Activated naive CD4-positive, alpha-beta T cell treated with anti-CD3 and anti-CD28 coated beads, Interleukin-2, amount 50 U/mL, for 72 hours (primary cell): ENCODE data around the gene MEGF11. TPM values are rescaled to one million over a fixed set of nuclear protein-coding genes. Genes with fewer than 3 reads are reported as not detected.
"Not testable (repeated sequence)": the region's sequence is repeated elsewhere in the genome, so short reads cannot be mapped to it uniquely, and the experiment has no call there.

Experiments
- ATAC-seq, 2 donors: fragments of 150-1000 bp; cut with Tn5 transposase; 2 replicates each; pipeline ENCODE4 v1.10.0; 2021; ENCODE audit warnings: mild to moderate bottlenecking in 2 of 2, moderate library complexity in 2 of 2
- DNase-seq, 2 donors: peaks; one replicate each; pipeline ENCODE4 v3.0.0; 2021 to 2022; ENCODE audit warnings: low spot score in 2 of 2
- H3K27ac Mint-ChIP-seq, 2 donors: one replicate each; pipeline ENCODE4 v1.8.0; 2022; ENCODE audit warnings: mild to moderate bottlenecking in 2 of 2, mixed read lengths in 2 of 2
- H3K36me3 Mint-ChIP-seq, 2 donors: one replicate each; pipeline ENCODE4 v1.8.0; 2022; ENCODE audit warnings: mixed read lengths in 2 of 2
- H3K9me3 Mint-ChIP-seq, 2 donors: one replicate each; pipeline ENCODE4 v1.8.0; 2022; ENCODE audit warnings: mixed read lengths in 2 of 2
- total RNA-seq, 2 donors: library from RNA; stranded (reverse); gene quantifications; one replicate each; pipeline ENCODE4 v1.2.3, GENCODE V29; 2022

The MEGF11 gene
- total RNA-seq, 2 donors from 2014 or later = not detected

DNA sequence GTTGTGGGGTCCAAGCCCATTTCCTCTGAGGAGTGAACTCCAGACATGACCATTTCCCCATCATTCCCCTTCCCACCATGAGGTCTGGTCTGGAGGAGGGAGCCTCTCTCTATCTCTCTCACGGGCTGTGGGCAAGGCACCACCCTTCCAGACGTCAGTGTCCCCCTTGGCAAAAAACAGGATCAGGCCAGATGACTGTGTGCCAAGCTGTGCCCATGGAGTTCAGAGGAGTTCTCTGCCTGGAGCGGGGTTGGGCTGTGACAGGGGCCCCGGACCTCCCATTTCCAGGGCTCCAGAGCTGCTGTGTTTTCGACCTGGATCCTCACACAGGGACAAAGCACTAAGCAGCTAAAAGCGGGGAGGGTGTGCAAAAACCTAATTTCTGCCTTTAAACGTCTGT is 259.8 kb downstream of the MEGF11 start:
- no peak for ATAC-seq
- H3K36me3 Mint-ChIP-seq = no peaks in the 10 kb centered on the region
- H3K9me3 Mint-ChIP-seq = no peaks in the 10 kb centered on the region
- no peak overlapping the region for H3K27ac Mint-ChIP-seq
- DNase-seq = no peak

GRCh38 chr15:65993236-65993635 is 260.3 kb downstream of the MEGF11 start:
- no peaks in the 10 kb centered on the region for H3K9me3 Mint-ChIP-seq
- no peak for ATAC-seq
- H3K36me3 Mint-ChIP-seq = no peaks in the 10 kb centered on the region
- DNase-seq = no peak
- no peak overlapping the region for H3K27ac Mint-ChIP-seq

- ATAC-seq (no peak), DNase-seq (no peak)
- Mint-ChIP-seq H3K36me3 (no peaks in the 10 kb centered on the region), H3K27ac (peak overlapping the region in 1 of 2 donors; percentile 15), H3K9me3 (no peaks in the 10 kb centered on the region)
Measured at GRCh38 chr15:65991721-65992483, 261.6 kb downstream of the MEGF11 start.

GRCh38 chr15:65990298-65990981 is 263.1 kb downstream of the MEGF11 start:
- Mint-ChIP-seq H3K36me3 (no peaks in the 10 kb centered on the region), H3K9me3 (no peaks in the 10 kb centered on the region), H3K27ac (no peak overlapping the region)
- DNase-seq (no peak), ATAC-seq (no peak)

DNA sequence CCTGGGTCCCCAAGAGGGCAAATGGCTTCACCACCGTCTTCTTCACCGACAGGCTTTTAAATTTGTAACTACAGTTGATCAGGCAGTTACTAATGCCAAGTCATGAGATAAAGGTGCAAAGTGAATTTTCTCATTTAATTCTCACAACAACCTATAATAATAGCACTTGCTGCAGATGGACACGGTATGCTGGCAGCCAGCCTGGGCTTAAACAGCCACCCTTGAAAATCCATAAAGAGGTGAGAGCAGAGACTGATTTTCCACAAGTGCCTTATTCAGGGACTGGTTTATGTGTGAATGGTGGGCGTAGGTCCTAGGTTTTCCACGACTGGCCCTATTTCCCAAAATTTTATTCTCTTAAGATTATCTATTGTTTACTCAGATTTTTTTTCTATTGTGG is 266.4 kb downstream of the MEGF11 start:
- H3K27ac Mint-ChIP-seq = no peak overlapping the region
- no peak for DNase-seq
- H3K36me3 Mint-ChIP-seq = no peaks in the 10 kb centered on the region
- ATAC-seq = no peak
- no peaks in the 10 kb centered on the region for H3K9me3 Mint-ChIP-seq

GRCh38 chr15:65986416-65986815 is 267.1 kb downstream of the MEGF11 start:
- H3K27ac Mint-ChIP-seq = no peak overlapping the region
- no peaks in the 10 kb centered on the region for H3K36me3 Mint-ChIP-seq
- H3K9me3 Mint-ChIP-seq = no peaks in the 10 kb centered on the region
- DNase-seq (no peak), ATAC-seq (no peak)

DNA sequence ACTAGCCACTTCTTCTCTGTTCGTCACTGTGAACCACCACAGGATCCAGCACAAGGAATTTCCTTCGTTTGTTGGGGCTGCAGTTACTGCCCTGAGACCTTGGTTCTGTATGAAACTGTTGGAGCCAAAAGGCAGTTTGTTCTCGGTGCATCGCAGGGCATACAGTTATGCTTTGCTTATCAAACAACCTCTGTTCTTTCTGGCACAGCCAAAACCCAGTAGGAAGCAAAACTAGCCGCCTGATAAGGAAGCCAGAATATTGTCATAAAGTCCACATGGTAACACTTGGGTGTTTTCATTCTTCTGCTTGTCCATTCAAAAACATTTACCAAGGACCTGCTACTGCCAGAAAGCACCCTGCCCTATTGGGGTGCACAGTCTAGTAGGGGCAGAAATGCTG is 268.2 kb downstream of the MEGF11 start:
- H3K27ac Mint-ChIP-seq = no peak overlapping the region
- ATAC-seq (no peak), DNase-seq (no peak)
- no peaks in the 10 kb centered on the region for H3K9me3 Mint-ChIP-seq
- H3K36me3 Mint-ChIP-seq = no peaks in the 10 kb centered on the region

GRCh38 chr15:65982627-65983322 is 270.8 kb downstream of the MEGF11 start:
- no peak overlapping the region for H3K27ac Mint-ChIP-seq
- ATAC-seq (no peak), DNase-seq (no peak)
- no peaks in the 10 kb centered on the region for H3K9me3 Mint-ChIP-seq
- no peaks in the 10 kb centered on the region for H3K36me3 Mint-ChIP-seq

- ATAC-seq (peak; percentile 43 to 90), DNase-seq (peak in 1 of 2 donors; percentile 39)
- Mint-ChIP-seq H3K9me3 (no peaks in the 10 kb centered on the region), H3K36me3 (no peaks in the 10 kb centered on the region), H3K27ac (no peak overlapping the region)
Measured at GRCh38 chr15:65981837-65982626, 271.5 kb downstream of the MEGF11 start.

- DNase-seq = peak in 1 of 2 donors; percentile 33
- peak in 1 of 2 donors; percentile 31 for ATAC-seq
- no peaks in the 10 kb centered on the region for H3K9me3 Mint-ChIP-seq
- H3K36me3 Mint-ChIP-seq = no peaks in the 10 kb centered on the region
- H3K27ac Mint-ChIP-seq = no peak overlapping the region
Measured at GRCh38 chr15:65980824-65981456, 272.6 kb downstream of the MEGF11 start.

DNA sequence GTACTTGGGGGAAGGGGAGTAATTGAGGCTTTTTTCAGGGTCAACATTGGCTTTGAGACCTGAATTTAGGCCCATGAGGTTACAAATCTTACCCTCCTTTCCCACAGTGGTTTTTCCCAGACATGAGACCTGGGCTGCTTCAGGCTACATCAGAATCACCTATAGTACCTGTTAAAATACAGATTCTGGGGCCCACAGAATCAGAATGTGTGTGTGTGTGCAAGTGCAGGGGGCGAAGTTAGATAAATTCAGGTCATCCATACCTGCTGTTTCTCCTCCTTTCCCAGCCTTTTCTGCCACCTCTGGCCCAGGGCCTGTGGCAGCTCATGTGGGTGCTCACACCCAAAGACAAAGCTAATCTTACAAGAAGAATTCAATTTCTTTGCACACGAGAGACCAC is 273.7 kb downstream of the MEGF11 start:
- H3K27ac Mint-ChIP-seq = no peak overlapping the region
- H3K36me3 Mint-ChIP-seq = no peaks in the 10 kb centered on the region
- DNase-seq (no peak), ATAC-seq (no peak)
- no peaks in the 10 kb centered on the region for H3K9me3 Mint-ChIP-seq

- H3K9me3 Mint-ChIP-seq = no peaks in the 10 kb centered on the region
- H3K27ac Mint-ChIP-seq = no peak overlapping the region
Measured at GRCh38 chr15:65979316-65979715, 274.2 kb downstream of the MEGF11 start.

GRCh38 chr15:65978110-65978509 is 275.4 kb downstream of the MEGF11 start:
- no peaks in the 10 kb centered on the region for H3K36me3 Mint-ChIP-seq
- H3K9me3 Mint-ChIP-seq = no peaks in the 10 kb centered on the region
- ATAC-seq = no peak
- DNase-seq = no peak
- H3K27ac Mint-ChIP-seq = no peak overlapping the region

More at GRCh38 chr15:65979316-65979715, 274.2 kb downstream of the MEGF11 start:
- no peaks in the 10 kb centered on the region for H3K36me3 Mint-ChIP-seq
- DNase-seq = no peak
- ATAC-seq = no peak

GRCh38 chr15:65976196-65976595 is 277.4 kb downstream of the MEGF11 start:
- not testable (repeated sequence) for H3K9me3 Mint-ChIP-seq, H3K27ac Mint-ChIP-seq, DNase-seq, ATAC-seq, H3K36me3 Mint-ChIP-seq

- no peaks in the 10 kb centered on the region for H3K36me3 Mint-ChIP-seq
- H3K27ac Mint-ChIP-seq = no peak overlapping the region
- ATAC-seq = no peak
- no peak for DNase-seq
- H3K9me3 Mint-ChIP-seq = no peaks in the 10 kb centered on the region
Measured at GRCh38 chr15:65971741-65971995, 281.9 kb downstream of the MEGF11 start.

- H3K9me3 Mint-ChIP-seq = no peaks in the 10 kb centered on the region
- ATAC-seq = no peak
- no peaks in the 10 kb centered on the region for H3K36me3 Mint-ChIP-seq
- H3K27ac Mint-ChIP-seq = no peak overlapping the region
- DNase-seq = no peak
Measured at GRCh38 chr15:65970937-65971740, 282.4 kb downstream of the MEGF11 start.
